HCT116 (cell line): ENCODE measurements around the gene ZNF592. TPM values are rescaled to one million over a fixed set of nuclear protein-coding genes. Genes with fewer than 3 reads are reported as not detected.
A peak's percentile ranks its signal among the peaks of the same experiment; 100 is the strongest.

Experiments used
- ATAC-seq: fragments of 200-7000 bp; cut with Tn5 transposase; 2 replicates; pipeline ENCODE4 v1.9.1; 2020; ENCODE audit warnings: mild to moderate bottlenecking, moderate library complexity
- Bru-seq: library from RNA; stranded (reverse); fragments of 400-500 nt; gene quantifications from one replicate; lab custom pipeline; 2021; lab: Mats Ljungman, UMichigan
- BruChase-seq, 2 experiments: library from RNA; stranded (reverse); fragments of 400-500 nt; gene quantifications; one replicate each; lab custom pipeline; 2021; lab: Mats Ljungman, UMichigan
- BruUV-seq: library from RNA; stranded (reverse); fragments of 400-500 nt; replicated peaks from 2 replicates; lab custom pipeline; 2021; lab: Mats Ljungman, UMichigan
- CTCF ChIA-PET: fragments of 300-600 bp; sonication (Branson Sonifier 250); formaldehyde crosslinking; loops from one replicate; lab custom pipeline; 2021; ENCODE audit warnings: antibody characterized with exemption; lab: Charles Lee
- POLR2A ChIA-PET: fragments of 300-600, 350-600 bp; sonication (Branson Sonifier 250); formaldehyde crosslinking; loops from one replicate; lab custom pipeline; 2021; ENCODE audit warnings: antibody characterized with exemption; lab: Charles Lee
- RAD21 ChIA-PET, 2 experiments: fragments of 300-600 bp; sonication (Branson Sonifier 250); formaldehyde crosslinking; loops; one replicate each; lab custom pipeline; 2023; ENCODE audit warnings: low total read pairs in 2 of 2; ENCODE audit not compliant: uncharacterized antibody in 2 of 2, unreplicated experiment in 2 of 2, low non-redundant PET in 1 of 2; lab: Charles Lee
- DNase-seq: peaks from one replicate; pipeline ENCODE4 v3.0.0-alpha.2; 2010; ENCODE audit warnings: low read depth, low spot score
- H2AFZ ChIP-seq: fragments of 200-600 bp; shearing (Covaris generic), sonication (generic); 2 replicates; pipeline ENCODE4 v1.6.1; 2017; ENCODE audit warnings: low read depth, mixed run types, mixed read lengths, antibody characterized with exemption, low read length; ENCODE audit not compliant: poor library complexity, severe bottlenecking
- H3K27ac ChIP-seq: 2 replicates; pipeline ENCODE4 v1.5.1; 2012; ENCODE audit warnings: low read depth, low read length
- H3K27me3 ChIP-seq: fragments of 200-600 bp; sonication (generic); 2 replicates; pipeline ENCODE4 v1.6.1; 2016; ENCODE audit warnings: mixed run types, low read length, mixed read lengths; ENCODE audit not compliant: insufficient read depth
- H3K36me3 ChIP-seq, 2 experiments: fragments of 200-500 bp in 1 of 2; fragments of 200-600 bp in 1 of 2; sonication (Bioruptor generic) in 1 of 2; sonication (generic) in 1 of 2; 2 replicates each; pipeline versions ENCODE4 v1.5.1 to v1.6.1; 2014 to 2016; ENCODE audit warnings: low read length in 2 of 2, inconsistent platforms in 1 of 2, mixed read lengths in 1 of 2, mixed run types in 1 of 2; ENCODE audit not compliant: insufficient read depth in 2 of 2, control insufficient read depth in 1 of 2
- H3K4me1 ChIP-seq, 2 experiments: fragments of 200-600 bp in 1 of 2; sonication (generic) in 1 of 2; 2 replicates each; pipeline versions ENCODE4 v1.5.1 to v1.6.1; 2012 to 2017; ENCODE audit warnings: low read length in 2 of 2, inconsistent platforms in 1 of 2, mild to moderate bottlenecking in 1 of 2, mixed read lengths in 1 of 2, mixed run types in 1 of 2, moderate library complexity in 1 of 2; ENCODE audit not compliant: insufficient read depth in 2 of 2, control insufficient read depth in 1 of 2
- H3K4me2 ChIP-seq: fragments of 200-600 bp; sonication (generic); 2 replicates; pipeline ENCODE4 v1.6.1; 2017; ENCODE audit warnings: mixed run types, low read length, mixed read lengths
- H3K4me3 ChIP-seq, 2 experiments: fragments of 200-600 bp in 1 of 2; sonication (generic) in 1 of 2; replicated peaks in 1 of 2; 2 replicates each; pipeline ENCODE4 v1.5.1; 2011 to 2016; ENCODE audit warnings: low read length in 2 of 2, control low read depth in 1 of 2, low read depth in 1 of 2, mild to moderate bottlenecking in 1 of 2, mixed read lengths in 1 of 2, mixed run types in 1 of 2
- H3K79me2 ChIP-seq: fragments of 200-600 bp; sonication (generic); 2 replicates; pipeline ENCODE4 v1.6.1; 2017; ENCODE audit warnings: mild to moderate bottlenecking, mixed run types, low read length, moderate library complexity, mixed read lengths; ENCODE audit not compliant: insufficient read depth
- H3K9ac ChIP-seq: fragments of 200-600 bp; sonication (generic); 2 replicates; pipeline ENCODE4 v1.6.1; 2016; ENCODE audit warnings: low read length, mixed read lengths
- H3K9me2 ChIP-seq: fragments of 200-600 bp; sonication (generic), shearing (Covaris generic); 2 replicates; pipeline ENCODE4 v1.6.1; 2017; ENCODE audit warnings: mixed run types, mild to moderate bottlenecking, moderate library complexity; ENCODE audit not compliant: insufficient read depth
- H3K9me3 ChIP-seq, 2 experiments: fragments of 200-500 bp in 1 of 2; fragments of 200-600 bp in 1 of 2; sonication (Bioruptor generic) in 1 of 2; sonication (generic) in 1 of 2; 2 replicates each; pipeline ENCODE4 v1.6.1; 2014 to 2017; ENCODE audit warnings: low read length in 2 of 2, mixed read lengths in 2 of 2, inconsistent platforms in 1 of 2, low read depth in 1 of 2, mild to moderate bottlenecking in 1 of 2, mixed run types in 1 of 2, moderate library complexity in 1 of 2; ENCODE audit not compliant: control insufficient read depth in 1 of 2, insufficient read depth in 1 of 2
- H4K20me1 ChIP-seq: fragments of 200-600 bp; sonication (generic), shearing (Covaris generic); 2 replicates; pipeline ENCODE4 v1.6.1; 2017; ENCODE audit warnings: mixed run types, mild to moderate bottlenecking, moderate library complexity; ENCODE audit not compliant: insufficient read depth
- ATF3 ChIP-seq: IDR thresholded peaks from 2 replicates; pipeline ENCODE4 v1.6.1; 2012
- CBX3 ChIP-seq: IDR thresholded peaks from 2 replicates; pipeline ENCODE4 v1.6.1; 2012; ENCODE audit warnings: low read depth
- CTCF ChIP-seq, 3 experiments: fragments of 200-600 bp in 1 of 3; sonication (generic) in 1 of 3; IDR thresholded peaks in 2 of 3; conservative IDR thresholded peaks in 1 of 3; 2 replicates each; pipeline ENCODE4 v1.5.1; 2012 to 2017; ENCODE audit warnings: low read depth in 2 of 3, low read length in 2 of 3, antibody characterized with exemption in 1 of 3, borderline replicate concordance in 1 of 3, control low read depth in 1 of 3, mild to moderate bottlenecking in 1 of 3, mixed read lengths in 1 of 3, mixed run types in 1 of 3, moderate library complexity in 1 of 3; ENCODE audit not compliant: insufficient read depth in 1 of 3
- EGR1 ChIP-seq: IDR thresholded peaks from 2 replicates; pipeline ENCODE4 v1.6.1; 2012; ENCODE audit warnings: low read depth
- ELF1 ChIP-seq: IDR thresholded peaks from 2 replicates; pipeline ENCODE4 v1.6.1; 2012; ENCODE audit warnings: low read depth, borderline replicate concordance
- FOSL1 ChIP-seq: IDR thresholded peaks from 2 replicates; pipeline ENCODE4 v1.6.1; 2012; ENCODE audit warnings: low read depth
- POLR2AphosphoS5 ChIP-seq: IDR thresholded peaks from 2 replicates; pipeline ENCODE4 v1.6.1; 2011; ENCODE audit warnings: mild to moderate bottlenecking, low read depth, low read length, moderate library complexity
- SIN3A ChIP-seq: IDR thresholded peaks from 2 replicates; pipeline ENCODE4 v1.6.1; 2012; ENCODE audit warnings: low read depth
- SRF ChIP-seq: IDR thresholded peaks from 2 replicates; pipeline ENCODE4 v1.6.1; 2012; ENCODE audit warnings: low read depth
- TCF7L2 ChIP-seq: IDR thresholded peaks from 2 replicates; pipeline ENCODE4 v1.7.0; 2011; ENCODE audit warnings: borderline replicate concordance, inconsistent platforms; ENCODE audit not compliant: insufficient read depth, insufficient read length; ENCODE audit errors: extremely low read depth
- YY1 ChIP-seq: IDR thresholded peaks from 2 replicates; pipeline ENCODE4 v1.6.1; 2011; ENCODE audit warnings: low read length, low read depth, moderate library complexity, mild to moderate bottlenecking; ENCODE audit not compliant: insufficient replicate concordance; ENCODE audit errors: extremely low read depth
- ZNF274 ChIP-seq: fragments of 200-500 bp; sonication (Bioruptor generic); IDR thresholded peaks from 2 replicates; pipeline ENCODE4 v1.6.1; 2014; ENCODE audit warnings: mild to moderate bottlenecking, low read depth, low read length, inconsistent platforms
- intact Hi-C: fragments of 100-400 bp; cut with micrococcal nuclease; formaldehyde crosslinking; loops from 2 replicates; pipeline ENCODE4 v1.10.0; 2022
- long read RNA-seq: library from polyadenylated mRNA; unstranded; transcript quantifications from one replicate; pipeline ENCODE4 v2.0.0, GENCODE V29; 2021; ENCODE audit not compliant: unreplicated experiment
- polyA plus RNA-seq: library from polyadenylated mRNA; unstranded; fragments of >200 nt; gene quantifications from 2 replicates; pipeline ENCODE4 v1.2.1, GENCODE V29; 2012; ENCODE audit warnings: missing spikeins
- total RNA-seq: library from RNA; stranded (reverse); gene quantifications from one replicate; pipeline ENCODE4 v1.2.1, GENCODE V29; 2021; ENCODE audit not compliant: unreplicated experiment
- TF ChIP-seq, protein P1 (sequence below): IDR thresholded peaks from 2 replicates; pipeline ENCODE4 v1.6.1; 2011; ENCODE audit warnings: mild to moderate bottlenecking, low read length, moderate library complexity; ENCODE audit not compliant: insufficient replicate concordance; ENCODE audit errors: extremely low read depth

The ZNF592 gene, protein sequence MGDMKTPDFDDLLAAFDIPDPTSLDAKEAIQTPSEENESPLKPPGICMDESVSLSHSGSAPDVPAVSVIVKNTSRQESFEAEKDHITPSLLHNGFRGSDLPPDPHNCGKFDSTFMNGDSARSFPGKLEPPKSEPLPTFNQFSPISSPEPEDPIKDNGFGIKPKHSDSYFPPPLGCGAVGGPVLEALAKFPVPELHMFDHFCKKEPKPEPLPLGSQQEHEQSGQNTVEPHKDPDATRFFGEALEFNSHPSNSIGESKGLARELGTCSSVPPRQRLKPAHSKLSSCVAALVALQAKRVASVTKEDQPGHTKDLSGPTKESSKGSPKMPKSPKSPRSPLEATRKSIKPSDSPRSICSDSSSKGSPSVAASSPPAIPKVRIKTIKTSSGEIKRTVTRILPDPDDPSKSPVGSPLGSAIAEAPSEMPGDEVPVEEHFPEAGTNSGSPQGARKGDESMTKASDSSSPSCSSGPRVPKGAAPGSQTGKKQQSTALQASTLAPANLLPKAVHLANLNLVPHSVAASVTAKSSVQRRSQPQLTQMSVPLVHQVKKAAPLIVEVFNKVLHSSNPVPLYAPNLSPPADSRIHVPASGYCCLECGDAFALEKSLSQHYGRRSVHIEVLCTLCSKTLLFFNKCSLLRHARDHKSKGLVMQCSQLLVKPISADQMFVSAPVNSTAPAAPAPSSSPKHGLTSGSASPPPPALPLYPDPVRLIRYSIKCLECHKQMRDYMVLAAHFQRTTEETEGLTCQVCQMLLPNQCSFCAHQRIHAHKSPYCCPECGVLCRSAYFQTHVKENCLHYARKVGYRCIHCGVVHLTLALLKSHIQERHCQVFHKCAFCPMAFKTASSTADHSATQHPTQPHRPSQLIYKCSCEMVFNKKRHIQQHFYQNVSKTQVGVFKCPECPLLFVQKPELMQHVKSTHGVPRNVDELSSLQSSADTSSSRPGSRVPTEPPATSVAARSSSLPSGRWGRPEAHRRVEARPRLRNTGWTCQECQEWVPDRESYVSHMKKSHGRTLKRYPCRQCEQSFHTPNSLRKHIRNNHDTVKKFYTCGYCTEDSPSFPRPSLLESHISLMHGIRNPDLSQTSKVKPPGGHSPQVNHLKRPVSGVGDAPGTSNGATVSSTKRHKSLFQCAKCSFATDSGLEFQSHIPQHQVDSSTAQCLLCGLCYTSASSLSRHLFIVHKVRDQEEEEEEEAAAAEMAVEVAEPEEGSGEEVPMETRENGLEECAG (N-terminal part only)
- 26.4 TPM for total RNA-seq
- 18.0 and 18.9 TPM in 2 replicates for polyA plus RNA-seq
- Bru-seq, nascent RNA: percentile 82 among the genes with signal in this experiment
- percentile 85 among the genes with signal in this experiment for BruChase-seq, experiment 1, labeled RNA remaining after a 6-hour chase
- percentile 84 among the genes with signal in this experiment for BruChase-seq, experiment 2, labeled RNA remaining after a 2-hour chase
- long read RNA-seq, full-length matches to known transcripts: 7 of 28 reads
- long read RNA-seq, partial matches to known transcripts: 6 of 28 reads
- long read RNA-seq, other reads (novel, unspliced or antisense): 15 of 28 reads

GRCh38 chr15:84748274-84749110, at the start of gene ZNF592:
Gene ZNF592 (plus strand): TSS chr15:84748592. CDS start chr15:84782676, 34,084 bp downstream.
- H2AFZ ChIP-seq: peak within 1 kb of the TSS; percentile 24
- CTCF ChIA-PET: no interaction called here
- intact Hi-C loops: loop anchor here (1.0 kb wide), 2 partner anchors 32 to 94 kb away; partner anchors contain the start of genes SEC11A and WDR73
- TF ChIP-seq POLR2AphosphoS5 (peak; percentile 71), FOSL1 (no peak), SRF (no peak), EGR1 (peak; percentile 65), SIN3A (no peak), YY1 (peak; percentile 87), ATF3 (no peak), ELF1 (no peak), CBX3 (no peak), ZNF274 (no peak), TCF7L2 (no peak), CTCF (IDR thresholded peaks at IDR 0.05 in 2 of 3, conservative IDR thresholded peaks at IDR 0.05 in 1 of 3; ENCODE audit: borderline replicate concordance in 1 of 3, insufficient read depth in 1 of 3, low read depth in 2 of 3, low read length in 2 of 3) (0 out of 6 replicates have a peak, but pooled peaks of 1 of the 3 experiments have one; percentile 5)
- TF ChIP-seq, protein P1, sequence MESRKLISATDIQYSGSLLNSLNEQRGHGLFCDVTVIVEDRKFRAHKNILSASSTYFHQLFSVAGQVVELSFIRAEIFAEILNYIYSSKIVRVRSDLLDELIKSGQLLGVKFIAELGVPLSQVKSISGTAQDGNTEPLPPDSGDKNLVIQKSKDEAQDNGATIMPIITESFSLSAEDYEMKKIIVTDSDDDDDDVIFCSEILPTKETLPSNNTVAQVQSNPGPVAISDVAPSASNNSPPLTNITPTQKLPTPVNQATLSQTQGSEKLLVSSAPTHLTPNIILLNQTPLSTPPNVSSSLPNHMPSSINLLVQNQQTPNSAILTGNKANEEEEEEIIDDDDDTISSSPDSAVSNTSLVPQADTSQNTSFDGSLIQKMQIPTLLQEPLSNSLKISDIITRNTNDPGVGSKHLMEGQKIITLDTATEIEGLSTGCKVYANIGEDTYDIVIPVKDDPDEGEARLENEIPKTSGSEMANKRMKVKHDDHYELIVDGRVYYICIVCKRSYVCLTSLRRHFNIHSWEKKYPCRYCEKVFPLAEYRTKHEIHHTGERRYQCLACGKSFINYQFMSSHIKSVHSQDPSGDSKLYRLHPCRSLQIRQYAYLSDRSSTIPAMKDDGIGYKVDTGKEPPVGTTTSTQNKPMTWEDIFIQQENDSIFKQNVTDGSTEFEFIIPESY: no peak

More at GRCh38 chr15:84748274-84749110, at the start of gene ZNF592:
- no peaks in the 10 kb centered on the region for H3K27me3 ChIP-seq
- peak within 1 kb of the TSS; percentile 89 for H3K9ac ChIP-seq
- ChIA-PET RAD21 (interaction anchor here in 1 of 2 experiments (1.0 kb wide), 1 partner anchor 33 kb away, joined by 3 read pairs; the partner anchor contains the start of gene SEC11A), POLR2A (interaction anchor here (1.4 kb wide), 1 partner anchor 14 kb away, joined by 12 read pairs; no protein-coding TSS in a partner anchor)
- H3K4me3 ChIP-seq: peak within 1 kb of the TSS; percentile 98
- no TSS peak for BruUV-seq
- peaks cover 47% of the 10 kb centered on the region for H3K79me2 ChIP-seq
- peaks cover 4% of the 10 kb centered on the region; the same call in 1 of the 2 replicates for H4K20me1 ChIP-seq
- no peaks in the 10 kb centered on the region for H3K9me2 ChIP-seq
- no peaks in the 10 kb centered on the region for H3K9me3 ChIP-seq
- ATAC-seq: peak; percentile 78
- peak within 1 kb of the TSS; percentile 98 for H3K4me2 ChIP-seq
- DNase-seq: no peak
- H3K36me3 ChIP-seq: no peaks in the 10 kb centered on the region
- H3K4me1 ChIP-seq: peaks cover 4 to 29% of the 10 kb centered on the region in 2 experiments; a peak in 3 of 4 replicates
- H3K27ac ChIP-seq: peak within 1 kb of the TSS; percentile 91
